Lower leg skin (tissue), 4 donors: ENCODE results near the gene CENPP. TPM values are rescaled to one million over a fixed set of nuclear protein-coding genes. Genes with fewer than 3 reads are reported as not detected.

Source experiments
- DNase-seq, 2 donors: peaks; one replicate each; pipeline ENCODE4 v3.0.0-alpha.2; 2019; ENCODE audit warnings: low spot score in 2 of 2
- H3K4me3 ChIP-seq: fragments of 200-600 bp; sonication (generic); 2 replicates; pipeline ENCODE4 v1.5.1; 2017; ENCODE audit warnings: mild to moderate bottlenecking, low read depth; ENCODE audit not compliant: poor library complexity, severe bottlenecking
- CTCF ChIP-seq, 3 donors: fragments of 450-650 bp; IDR thresholded peaks; one replicate each; pipeline ENCODE4 v1.5.1; 2016; ENCODE audit warnings: antibody characterized with exemption in 3 of 3, mild to moderate bottlenecking in 3 of 3, moderate library complexity in 2 of 3
- POLR2A ChIP-seq, 2 donors: fragments of 450-650 bp; IDR thresholded peaks; one replicate each; pipeline ENCODE4 v1.6.1; 2016 to 2017; ENCODE audit warnings: antibody characterized with exemption in 2 of 2, mild to moderate bottlenecking in 1 of 2, moderate library complexity in 1 of 2
- WGBS, 2 donors: methylation state at CpG; one replicate each; pipeline ENCODE4 v1.1.5; 2018; 5-methylcytosine and 5-hydroxymethylcytosine counted together
- intact Hi-C: fragments of 100-400 bp; cut with DNase I; formaldehyde crosslinking; loops from one replicate; pipeline ENCODE4 v1.15.0; 2023; ENCODE audit warnings: low total_unique reads
- total RNA-seq, 4 donors: library from RNA; depleted of rRNA; stranded (reverse); fragments of >200 nt; gene quantifications; one replicate each; pipeline ENCODE4 v1.1.0, GENCODE V29; 2016

The CENPP gene
- total RNA-seq, 4 donors from 2014 or later, result 7.8 to 28.8 (median 12.2) TPM

GRCh38 chr9:92424340-92424739 lies 98.6 kb downstream of the CENPP start, which contains the start of gene OMD:
OMD (minus strand) TSS chr9:92424471; CDS start chr9:92417558, 6,913 bp downstream.
- no peak within 1 kb of the TSS for H3K4me3 ChIP-seq
- TF ChIP-seq CTCF (IDR thresholded peaks at IDR 0.05) (no peak), POLR2A (IDR thresholded peaks at IDR 0.05) (no peak)
- no peak for DNase-seq
- intact Hi-C loops, result no loop called here
- WGBS, 2 donors, result 45 to 56% methylated on average over 1 of the region's 1 CpG

DNA sequence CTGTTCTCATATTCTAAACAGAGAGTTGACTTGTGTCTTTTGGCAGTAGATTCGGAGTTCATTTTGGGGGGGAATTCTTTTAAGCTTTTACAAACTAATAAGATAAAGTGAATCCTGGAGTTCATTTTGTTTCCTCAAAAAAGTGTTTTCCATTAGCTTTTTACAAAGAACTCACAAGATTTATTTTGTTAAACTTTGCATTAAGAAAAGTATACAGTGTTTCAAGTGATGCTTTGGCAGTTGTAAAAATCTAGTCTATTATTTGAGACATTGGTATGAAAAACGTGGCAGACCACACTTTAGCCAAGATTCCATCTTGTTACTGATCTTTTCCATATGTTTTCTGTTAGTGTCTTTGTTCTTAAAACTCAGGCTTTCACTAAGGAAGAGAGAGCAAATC lies 99.7 kb downstream of the CENPP start:
- 47 to 52% methylated on average over 2 of the region's 2 CpGs for WGBS, 2 donors
- no peak for TF ChIP-seq CTCF (IDR thresholded peaks at IDR 0.05)
- TF ChIP-seq POLR2A (IDR thresholded peaks at IDR 0.05), result no peak
- no peak overlapping the region for H3K4me3 ChIP-seq
- intact Hi-C loops, result no loop called here
- no peak for DNase-seq

DNA sequence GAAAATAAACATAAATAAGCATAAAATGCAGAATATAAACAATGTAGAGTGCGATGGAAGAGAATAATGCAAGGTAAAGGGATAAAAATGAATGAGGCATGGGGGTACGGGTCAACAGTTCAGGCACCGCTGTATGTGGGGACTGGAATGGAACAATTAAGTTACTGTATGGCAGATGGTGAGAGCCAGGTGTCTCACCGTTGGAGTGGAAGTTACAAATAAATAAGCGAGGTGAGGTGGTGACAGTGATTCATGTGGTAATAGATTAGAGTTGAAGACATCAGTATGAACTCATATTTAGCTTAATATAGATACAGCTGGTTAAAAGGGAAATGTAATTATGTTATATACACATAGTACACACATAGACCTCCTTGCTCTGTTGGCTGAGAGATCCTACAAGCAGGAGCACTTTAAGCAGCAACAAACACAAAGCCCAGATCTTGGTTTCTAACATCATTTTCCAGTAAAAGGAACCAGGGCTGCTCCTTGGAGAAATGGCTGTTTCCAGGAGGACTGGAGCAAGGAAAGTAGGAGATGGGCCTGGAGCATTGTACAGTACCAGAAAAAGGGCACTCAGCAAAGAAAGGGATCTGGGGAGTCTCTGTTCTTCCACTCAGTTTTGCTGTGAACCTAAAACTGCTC lies 100.9 kb downstream of the CENPP start:
- no peak for DNase-seq
- H3K4me3 ChIP-seq, result no peak overlapping the region
- TF ChIP-seq CTCF (IDR thresholded peaks at IDR 0.05) (no peak), POLR2A (IDR thresholded peaks at IDR 0.05) (no peak)
- intact Hi-C loops, result no loop called here
- WGBS, 2 donors, result 81 to 83% methylated on average over 5 of the region's 5 CpGs

DNA sequence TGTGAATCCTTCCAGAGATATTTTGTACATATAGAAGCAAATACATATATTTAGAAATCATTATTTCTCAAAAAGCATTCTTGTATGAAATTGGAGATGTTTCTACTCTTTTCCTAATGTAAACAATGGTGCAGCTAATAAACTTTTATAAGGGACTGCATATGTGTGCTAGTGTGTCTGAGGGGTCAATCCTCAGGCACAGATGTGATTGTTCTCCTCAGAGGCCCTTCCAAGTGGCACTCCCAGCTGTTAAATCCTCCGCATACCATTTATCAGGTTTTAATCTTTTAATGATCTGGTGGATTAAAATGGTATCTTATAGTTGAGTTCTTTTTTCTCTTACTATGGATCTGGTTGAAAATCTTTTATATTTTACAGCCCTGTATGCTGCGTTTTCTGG lies 104.1 kb downstream of the CENPP start:
- no peak overlapping the region for H3K4me3 ChIP-seq
- WGBS, 2 donors, result 73 to 92% methylated on average over 2 of the region's 2 CpGs
- DNase-seq, result no peak
- intact Hi-C loops, result no loop called here
- TF ChIP-seq POLR2A (IDR thresholded peaks at IDR 0.05) (no peak), CTCF (IDR thresholded peaks at IDR 0.05) (no peak)

DNA sequence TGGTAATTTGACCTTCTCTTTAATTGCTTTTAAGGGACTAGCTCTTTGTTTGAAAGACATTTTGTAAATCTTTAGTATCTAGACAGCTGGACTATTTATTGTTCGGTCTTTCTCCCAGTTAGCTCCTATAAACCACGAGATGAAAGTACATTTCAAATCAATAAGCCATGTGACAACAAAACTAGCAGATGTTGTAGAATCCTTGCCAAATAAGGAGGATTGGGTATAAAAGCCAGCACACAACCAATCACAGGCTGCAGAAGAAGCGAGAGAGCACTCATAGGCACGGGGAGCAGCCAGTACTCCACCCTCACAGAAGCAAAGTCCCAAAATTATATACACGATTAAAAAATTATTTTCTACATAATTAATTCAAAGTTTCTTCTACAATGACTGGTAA lies 106.6 kb downstream of the CENPP start:
- intact Hi-C loops, result no loop called here
- WGBS, 2 donors, result 64% methylated on average over 5 of the region's 5 CpGs

More for the DNA sequence above, 106.6 kb downstream of the CENPP start:
- TF ChIP-seq POLR2A (IDR thresholded peaks at IDR 0.05) (no peak), CTCF (IDR thresholded peaks at IDR 0.05) (no peak)
- no peak overlapping the region for H3K4me3 ChIP-seq
- no peak for DNase-seq
